SH-SY5Y (cell line): ENCODE measurements around the gene ARL14EP.

ENCODE experiments used
- GATA2 ChIP-seq: IDR thresholded peaks from 2 replicates; pipeline ENCODE4 v1.6.1; 2011; ENCODE audit warnings: mild to moderate bottlenecking, low read depth, low read length
- GATA3 ChIP-seq: IDR thresholded peaks from 2 replicates; pipeline ENCODE4 v1.6.1; 2011; ENCODE audit warnings: low read depth, mild to moderate bottlenecking, low read length, moderate library complexity

- TF ChIP-seq GATA2 = no peak
- TF ChIP-seq GATA3 = no peak
Observed at GRCh38 chr11:30365793-30366517, 43.1 kb downstream of the ARL14EP start.
